ENCODE results near the gene TBL1XR1. TPM values are rescaled to one million over a fixed set of nuclear protein-coding genes. Genes with fewer than 3 reads are reported as not detected.
"Not testable (repeated sequence)": the region's sequence is repeated elsewhere in the genome, so short reads cannot be mapped to it uniquely, and the experiment has no call there.

TBL1XR1 gene
- total and polyA plus RNA-seq, 7 experiments from 2014 or later, result 20.8 to 173 (median 107) TPM

DNA sequence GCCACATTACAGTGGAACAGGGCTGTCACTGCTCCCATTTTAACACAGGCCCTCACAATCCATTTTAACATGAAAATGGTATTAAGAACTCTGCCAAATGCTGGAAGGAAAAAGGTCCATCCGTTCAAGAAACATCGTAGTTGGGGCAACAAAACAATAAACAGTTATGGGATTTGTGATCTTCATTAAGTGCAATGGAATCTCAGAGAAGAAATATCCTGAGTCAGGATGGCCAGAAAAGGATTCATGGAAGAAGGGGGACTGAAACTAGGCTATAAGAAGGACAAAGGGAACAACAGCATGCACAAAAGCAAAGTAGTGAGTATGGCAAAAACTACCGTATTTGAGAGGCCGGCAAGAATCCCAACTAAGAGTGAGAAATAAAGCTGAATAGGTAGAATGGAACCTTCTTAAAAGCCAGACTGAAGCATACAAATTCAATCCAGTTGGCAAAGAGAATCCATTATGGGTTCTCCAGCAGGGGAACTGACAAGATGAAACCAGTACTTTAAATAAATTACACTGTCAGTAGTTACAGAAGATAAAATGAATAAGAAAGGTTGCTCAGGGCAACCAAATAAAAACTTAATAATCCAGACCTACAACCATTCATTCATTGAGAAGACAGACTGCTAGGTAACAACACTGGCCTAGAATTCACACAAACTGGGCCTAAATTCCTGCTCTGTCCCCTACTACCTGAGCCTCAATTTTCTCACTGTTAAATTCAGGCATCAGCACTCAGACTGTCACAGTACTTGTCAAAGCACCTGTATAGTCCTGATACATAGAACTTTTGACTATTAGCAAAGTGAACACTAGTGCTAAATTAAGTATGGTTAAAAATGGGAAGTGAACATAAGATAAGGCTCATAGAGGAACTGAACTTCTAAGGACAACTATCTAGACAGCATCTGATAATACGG lies 6.3 kb downstream of the TBL1XR1 start:
- H3K27ac ChIP-seq (ENCODE audit: low read depth, low read length), result no peak overlapping the region
- Mint-ChIP-seq H3K36me3 (peaks cover 0 to 35% (median 13%) of the 10 kb centered on the region in 5 donors), H3K4me1 (peaks cover 54 to 84% (median 65%) of the 10 kb centered on the region in 7 donors), H3K9me3 (no peaks in the 10 kb centered on the region), H3K27ac (peak overlapping the region; percentile 9 to 76 (median 56)), H3K4me3 (peak overlapping the region; percentile 2 to 72 (median 50)), H3K27me3 (no peaks in the 10 kb centered on the region)
- ATAC-seq (peak; percentile 35), DNase-seq (no peak)
- no peak overlapping the region for H3K4me3 ChIP-seq (ENCODE audit: low read length)
- no peaks in the 10 kb centered on the region for H3K9me3 ChIP-seq (ENCODE audit: control insufficient read depth in 2 of 3, low read length in 3 of 3)
- no peaks in the 10 kb centered on the region for H3K27me3 ChIP-seq (ENCODE audit: control insufficient read depth in 2 of 2, insufficient read depth in 2 of 2, low read length in 2 of 2)
- ChIA-PET POLR2A (no interaction called here), CTCF (no interaction called here)
- H3K36me3 ChIP-seq (ENCODE audit: control insufficient read depth in 2 of 3, insufficient read depth in 3 of 3, low read length in 3 of 3), result no peaks in the 10 kb centered on the region
- intact Hi-C loops (cut with micrococcal nuclease), result loop anchor here (10.0 kb wide), 2 partner anchors 484 to 814 kb away; no protein-coding TSS in a partner anchor
- peaks cover 34 to 39% of the 10 kb centered on the region in 2 donors for H3K4me1 ChIP-seq (ENCODE audit: control insufficient read depth in 2 of 2, insufficient read depth in 2 of 2, low read length in 2 of 2)

DNA sequence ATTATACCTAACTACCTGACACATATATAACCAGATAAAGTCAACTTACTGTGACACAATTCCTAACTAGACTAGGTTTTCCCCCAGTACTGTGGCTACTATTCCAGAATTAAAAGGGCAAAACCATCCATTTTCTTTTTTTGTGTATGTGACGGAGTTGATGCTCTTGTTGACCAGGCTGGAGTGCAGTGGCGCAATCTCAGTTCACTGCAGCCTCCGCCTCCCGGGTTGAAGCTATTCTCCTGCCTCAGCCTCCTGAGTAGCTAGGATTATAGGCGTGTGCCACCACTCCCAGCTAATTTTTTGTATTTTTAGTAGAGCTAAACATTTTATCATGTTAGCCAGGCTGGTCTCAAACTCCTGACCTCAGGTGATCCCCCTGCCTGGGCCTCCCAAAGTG lies 7.1 kb downstream of the TBL1XR1 start:
- DNase-seq; CTCF ChIA-PET; H3K27ac ChIP-seq (ENCODE audit: low read depth, low read length); H3K4me3 ChIP-seq (ENCODE audit: low read length); H3K27me3 Mint-ChIP-seq; H3K9me3 ChIP-seq (ENCODE audit: control insufficient read depth in 2 of 3, low read length in 3 of 3); ATAC-seq; H3K9me3 Mint-ChIP-seq; H3K36me3 ChIP-seq (ENCODE audit: control insufficient read depth in 2 of 3, insufficient read depth in 3 of 3, low read length in 3 of 3); H3K27me3 ChIP-seq (ENCODE audit: control insufficient read depth in 2 of 2, insufficient read depth in 2 of 2, low read length in 2 of 2): not testable (repeated sequence)
- peaks cover 34 to 42% of the 10 kb centered on the region in 2 donors for H3K4me1 ChIP-seq (ENCODE audit: control insufficient read depth in 2 of 2, insufficient read depth in 2 of 2, low read length in 2 of 2)
- intact Hi-C loops (cut with micrococcal nuclease), result loop anchor here (10.0 kb wide), 2 partner anchors 485 to 815 kb away; no protein-coding TSS in a partner anchor
- peaks cover 53 to 87% (median 65%) of the 10 kb centered on the region in 7 donors for H3K4me1 Mint-ChIP-seq
- peaks cover 0 to 32% (median 13%) of the 10 kb centered on the region in 5 donors for H3K36me3 Mint-ChIP-seq
- POLR2A ChIA-PET, result interaction anchor here (0.7 kb wide), 1 partner anchor 67 kb away, joined by 3 read pairs; no protein-coding TSS in a partner anchor
- H3K4me3 Mint-ChIP-seq, result peak overlapping the region in 3 of 10 donors; percentile 13 to 72 (median 55)
- H3K27ac Mint-ChIP-seq, result peak overlapping the region in 3 of 9 donors; percentile 9 to 76 (median 43)

DNA sequence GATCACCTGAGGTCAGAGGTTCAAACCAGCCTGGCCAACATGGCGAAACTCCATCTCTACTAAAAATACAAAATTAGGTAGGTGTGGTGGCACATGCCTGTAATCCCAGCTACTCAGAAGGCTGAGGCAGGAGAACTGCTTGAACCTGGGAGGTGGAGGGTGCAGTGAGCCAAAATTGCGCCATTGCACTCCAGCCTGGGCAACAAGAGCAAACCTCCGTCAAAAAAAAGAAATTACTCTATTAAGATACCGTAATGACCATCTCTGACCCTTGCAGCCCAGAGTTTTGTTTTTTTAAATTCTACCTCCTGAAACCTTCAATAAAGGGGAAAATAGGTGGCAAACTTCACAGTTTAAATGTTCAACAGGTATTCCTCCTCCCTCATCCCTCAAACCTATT lies 9.0 kb downstream of the TBL1XR1 start:
- H3K27ac ChIP-seq (ENCODE audit: low read depth, low read length); H3K36me3 ChIP-seq (ENCODE audit: control insufficient read depth in 2 of 3, insufficient read depth in 3 of 3, low read length in 3 of 3); ATAC-seq; DNase-seq; H3K4me3 ChIP-seq (ENCODE audit: low read length); H3K27me3 ChIP-seq (ENCODE audit: control insufficient read depth in 2 of 2, insufficient read depth in 2 of 2, low read length in 2 of 2); intact Hi-C loops (cut with micrococcal nuclease); H3K9me3 ChIP-seq (ENCODE audit: control insufficient read depth in 2 of 3, low read length in 3 of 3); H3K27ac Mint-ChIP-seq; H3K27me3 Mint-ChIP-seq; H3K9me3 Mint-ChIP-seq: not testable (repeated sequence)
- ChIA-PET CTCF (interaction anchor here (0.6 to 1.1 kb wide), 3 partner anchors 37 to 233 kb away, joined by 3 read pairs; no protein-coding TSS in a partner anchor), POLR2A (interaction anchor here (0.6 to 0.8 kb wide), 2 partner anchors 123 to 172 kb away, joined by 4 to 7 read pairs; no protein-coding TSS in a partner anchor)
- Mint-ChIP-seq H3K36me3 (peaks cover 0 to 24% (median 9%) of the 10 kb centered on the region in 5 donors), H3K4me1 (peaks cover 45 to 86% (median 58%) of the 10 kb centered on the region in 7 donors), H3K4me3 (peak overlapping the region in 2 of 10 donors; percentile 24 to 47)
- peaks cover 23 to 26% of the 10 kb centered on the region in 2 donors for H3K4me1 ChIP-seq (ENCODE audit: control insufficient read depth in 2 of 2, insufficient read depth in 2 of 2, low read length in 2 of 2)

DNA sequence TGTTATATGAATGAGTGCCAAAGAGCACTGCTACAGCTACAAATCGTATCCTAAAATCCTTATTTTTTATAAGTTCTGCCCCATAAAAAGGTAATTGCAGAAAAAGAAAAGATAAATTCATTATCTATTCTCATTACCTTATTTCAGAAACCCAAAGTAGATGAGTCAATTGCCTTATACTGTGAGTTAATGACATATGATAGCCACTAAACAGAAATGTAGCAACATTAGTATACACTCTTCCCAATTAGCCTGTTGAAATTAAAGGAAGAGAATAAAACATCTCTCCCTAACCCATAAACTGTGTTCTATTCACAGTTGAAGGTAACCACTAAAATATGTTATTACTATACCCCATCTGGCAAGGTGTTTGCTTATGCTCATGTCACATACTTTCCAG lies 11.0 kb downstream of the TBL1XR1 start:
- Histone ChIP-seq H3K36me3 (ENCODE audit: control insufficient read depth in 2 of 3, insufficient read depth in 3 of 3, low read length in 3 of 3) (no peaks in the 10 kb centered on the region), H3K4me1 (ENCODE audit: control insufficient read depth in 2 of 2, insufficient read depth in 2 of 2, low read length in 2 of 2) (peaks cover 17 to 20% of the 10 kb centered on the region in 2 donors), H3K4me3 (ENCODE audit: low read length) (no peak overlapping the region), H3K27me3 (ENCODE audit: control insufficient read depth in 2 of 2, insufficient read depth in 2 of 2, low read length in 2 of 2) (no peaks in the 10 kb centered on the region), H3K9me3 (ENCODE audit: control insufficient read depth in 2 of 3, low read length in 3 of 3) (no peaks in the 10 kb centered on the region), H3K27ac (ENCODE audit: low read depth, low read length) (no peak overlapping the region)
- ATAC-seq (no peak), DNase-seq (no peak)
- Mint-ChIP-seq H3K9me3 (no peaks in the 10 kb centered on the region), H3K4me3 (peak overlapping the region in 4 of 10 donors; percentile 11 to 58 (median 35)), H3K36me3 (peaks cover 0 to 17% (median 9%) of the 10 kb centered on the region in 5 donors), H3K27me3 (no peaks in the 10 kb centered on the region), H3K4me1 (peaks cover 41 to 89% (median 61%) of the 10 kb centered on the region in 7 donors), H3K27ac (no peak overlapping the region)
- intact Hi-C loops (cut with micrococcal nuclease), result no loop called here
- ChIA-PET POLR2A (no interaction called here), CTCF (interaction anchor here (0.7 kb wide), 1 partner anchor 172 kb away, joined by 4 read pairs; no protein-coding TSS in a partner anchor)

GRCh38 chr3:177185035-177185574 lies 12.2 kb downstream of the TBL1XR1 start:
- ChIA-PET CTCF (interaction anchor here (0.8 kb wide), 1 partner anchor 42 kb away, joined by 5 read pairs; no protein-coding TSS in a partner anchor), POLR2A (interaction anchor here (0.8 to 1.6 kb wide), 2 partner anchors 11 to 18 kb away, joined by 5 read pairs; no protein-coding TSS in a partner anchor)
- Histone ChIP-seq H3K4me1 (ENCODE audit: control insufficient read depth in 2 of 2, insufficient read depth in 2 of 2, low read length in 2 of 2) (peaks cover 17 to 19% of the 10 kb centered on the region in 2 donors), H3K36me3 (ENCODE audit: control insufficient read depth in 2 of 3, insufficient read depth in 3 of 3, low read length in 3 of 3) (no peaks in the 10 kb centered on the region), H3K4me3 (ENCODE audit: low read length) (no peak overlapping the region), H3K27me3 (ENCODE audit: control insufficient read depth in 2 of 2, insufficient read depth in 2 of 2, low read length in 2 of 2) (no peaks in the 10 kb centered on the region), H3K9me3 (ENCODE audit: control insufficient read depth in 2 of 3, low read length in 3 of 3) (no peaks in the 10 kb centered on the region), H3K27ac (ENCODE audit: low read depth, low read length) (no peak overlapping the region)
- Mint-ChIP-seq H3K36me3 (peaks cover 0 to 14% (median 9%) of the 10 kb centered on the region in 5 donors), H3K27me3 (no peaks in the 10 kb centered on the region), H3K4me1 (peaks cover 36 to 89% (median 63%) of the 10 kb centered on the region in 7 donors), H3K9me3 (no peaks in the 10 kb centered on the region), H3K4me3 (peak overlapping the region in 5 of 10 donors; percentile 1 to 62 (median 16)), H3K27ac (peak overlapping the region in 5 of 9 donors; percentile 4 to 57 (median 18))
- intact Hi-C loops (cut with micrococcal nuclease), result no loop called here
- DNase-seq (no peak), ATAC-seq (peak; percentile 6)

GRCh38 chr3:177184602-177185001 lies 12.7 kb downstream of the TBL1XR1 start:
- H3K4me1 ChIP-seq (ENCODE audit: control insufficient read depth in 2 of 2, insufficient read depth in 2 of 2, low read length in 2 of 2), result peaks cover 16 to 19% of the 10 kb centered on the region in 2 donors
- H3K4me3 ChIP-seq (ENCODE audit: low read length); H3K27me3 ChIP-seq (ENCODE audit: control insufficient read depth in 2 of 2, insufficient read depth in 2 of 2, low read length in 2 of 2); ATAC-seq; H3K9me3 Mint-ChIP-seq; H3K36me3 ChIP-seq (ENCODE audit: control insufficient read depth in 2 of 3, insufficient read depth in 3 of 3, low read length in 3 of 3); H3K27me3 Mint-ChIP-seq; H3K27ac ChIP-seq (ENCODE audit: low read depth, low read length); intact Hi-C loops (cut with micrococcal nuclease); DNase-seq; H3K9me3 ChIP-seq (ENCODE audit: control insufficient read depth in 2 of 3, low read length in 3 of 3): not testable (repeated sequence)
- Mint-ChIP-seq H3K36me3 (peaks cover 0 to 15% (median 11%) of the 10 kb centered on the region in 5 donors), H3K4me3 (peak overlapping the region in 4 of 10 donors; percentile 12 to 62 (median 20)), H3K27ac (peak overlapping the region in 4 of 9 donors; percentile 6 to 65 (median 38)), H3K4me1 (peaks cover 41 to 90% (median 68%) of the 10 kb centered on the region in 7 donors)
- CTCF ChIA-PET, result interaction anchor here (0.8 to 1.1 kb wide), 2 partner anchors 42 to 134 kb away, joined by 4 to 5 read pairs; no protein-coding TSS in a partner anchor
- POLR2A ChIA-PET, result interaction anchor here (0.8 to 1.6 kb wide), 2 partner anchors 11 to 18 kb away, joined by 5 read pairs; no protein-coding TSS in a partner anchor

Data from naive thymus-derived CD4-positive, alpha-beta T cell (primary cell).